HEK293T (cell line): ENCODE results near the gene MAPK9.

Experiments used
- BHLHE40 ChIP-seq: fragments of 450-650 bp; IDR thresholded peaks from 2 replicates; pipeline ENCODE4 v1.6.1; 2016; ENCODE audit warnings: mild to moderate bottlenecking, moderate library complexity, borderline replicate concordance
- CTBP1 ChIP-seq: fragments of 450-650 bp; IDR thresholded peaks from 2 replicates; pipeline ENCODE4 v1.6.1; 2016; ENCODE audit warnings: borderline replicate concordance
- FOXM1 ChIP-seq: fragments of 450-650 bp; IDR thresholded peaks from 2 replicates; pipeline ENCODE4 v1.6.1; 2017; ENCODE audit warnings: mild to moderate bottlenecking, borderline replicate concordance
- NFRKB ChIP-seq: fragments of 450-650 bp; IDR thresholded peaks from 2 replicates; pipeline ENCODE4 v1.6.1; 2016; ENCODE audit warnings: mild to moderate bottlenecking, moderate library complexity
- SP1 ChIP-seq: fragments of 450-650 bp; IDR thresholded peaks from 2 replicates; pipeline ENCODE4 v1.6.1; 2017
- SUZ12 ChIP-seq: fragments of 450-650 bp; IDR thresholded peaks from 2 replicates; pipeline ENCODE4 v1.6.1; 2016; ENCODE audit warnings: mild to moderate bottlenecking

DNA sequence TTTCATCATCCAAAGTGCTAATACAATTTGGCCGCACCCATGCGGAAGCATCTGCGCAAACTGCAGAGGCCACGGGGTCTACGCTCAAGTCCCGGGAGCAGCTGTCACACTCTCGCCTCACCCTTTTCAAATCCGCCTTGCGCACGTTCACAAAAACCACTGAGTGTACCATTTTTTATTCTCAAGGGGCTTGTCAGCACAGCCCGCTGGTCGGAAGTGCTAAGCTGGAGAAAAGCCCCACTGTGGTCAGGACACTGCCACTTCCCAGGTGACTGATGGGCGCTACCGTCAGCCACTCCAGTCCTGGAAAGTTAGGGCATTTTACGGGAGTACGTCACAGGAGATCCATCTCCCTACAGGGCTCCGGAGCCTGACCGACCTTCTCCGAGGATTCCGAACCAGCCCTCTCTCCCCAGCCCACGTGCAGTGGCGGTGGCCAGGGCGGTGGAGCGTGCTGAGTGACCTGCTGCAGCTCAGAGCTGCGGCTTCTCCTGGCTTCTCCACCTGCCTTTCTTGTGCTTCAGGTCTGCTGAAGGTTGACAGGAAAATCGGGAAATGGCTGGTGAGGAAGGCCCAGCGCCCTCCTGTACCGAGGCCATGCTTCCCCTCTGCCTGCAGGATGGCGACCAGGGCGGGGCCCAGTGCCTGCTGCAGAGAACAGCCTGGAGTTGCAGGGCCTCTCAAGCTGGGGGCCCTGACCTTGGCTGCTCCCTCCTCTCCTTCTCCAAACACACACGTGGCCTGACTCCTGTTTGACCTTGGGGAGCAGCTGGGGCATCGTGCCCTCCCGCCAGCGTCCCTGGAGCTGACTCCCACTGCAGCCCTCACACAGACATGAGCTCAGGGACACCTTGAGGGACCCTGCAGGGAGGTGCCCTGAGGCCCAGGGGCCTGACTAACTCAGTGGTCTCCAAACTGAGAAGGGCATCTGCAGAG lies 97.2 kb downstream of the MAPK9 start:
- TF ChIP-seq FOXM1: no peak
- TF ChIP-seq SUZ12: no peak
- TF ChIP-seq CTBP1: no peak
- no peak for TF ChIP-seq BHLHE40
- TF ChIP-seq NFRKB: no peak
- no peak for TF ChIP-seq SP1
